ENCODE data around the gene DMPK.

The DMPK gene

GRCh38 chr19:45785781-45786532 is 3.7 kb upstream of the DMPK start:
- DNase-seq (ENCODE audit: low read depth) = no peak

GRCh38 chr19:45785097-45785496 is 2.8 kb upstream of the DMPK start:
- DNase-seq (ENCODE audit: low read depth) = no peak

DNA sequence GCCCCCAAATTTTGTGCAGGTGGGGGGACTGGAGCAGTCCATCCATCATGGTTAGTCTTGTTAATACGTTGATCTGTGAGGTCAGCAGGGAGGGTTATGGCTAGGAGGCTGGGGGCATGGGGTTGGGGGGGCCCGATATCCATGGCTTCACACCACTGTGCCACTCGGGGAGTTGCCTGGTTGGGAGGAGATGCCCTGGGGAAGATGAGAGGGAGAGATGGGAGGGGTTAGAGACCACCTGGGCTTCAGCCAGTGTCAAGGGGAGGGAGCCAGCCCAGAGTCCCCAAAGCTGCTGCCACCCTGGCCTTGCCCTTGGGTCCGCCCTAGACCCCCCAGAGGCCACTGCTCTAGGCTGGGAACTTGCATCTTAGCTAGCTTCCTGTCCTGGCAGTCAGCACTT is 1.8 kb upstream of the DMPK start:
- no peak for DNase-seq (ENCODE audit: low read depth)

- peak; percentile 58 for DNase-seq (ENCODE audit: low read depth)
Measured at GRCh38 chr19:45782820-45783785, 813 bp upstream of the DMPK start.

- no peak for DNase-seq (ENCODE audit: low read depth)
Measured at GRCh38 chr19:45781214-45782161, 802 bp downstream of the DMPK start.

- DNase-seq (ENCODE audit: low read depth) = no peak
Measured at GRCh38 chr19:45780448-45781213, 1.7 kb downstream of the DMPK start.

DNA sequence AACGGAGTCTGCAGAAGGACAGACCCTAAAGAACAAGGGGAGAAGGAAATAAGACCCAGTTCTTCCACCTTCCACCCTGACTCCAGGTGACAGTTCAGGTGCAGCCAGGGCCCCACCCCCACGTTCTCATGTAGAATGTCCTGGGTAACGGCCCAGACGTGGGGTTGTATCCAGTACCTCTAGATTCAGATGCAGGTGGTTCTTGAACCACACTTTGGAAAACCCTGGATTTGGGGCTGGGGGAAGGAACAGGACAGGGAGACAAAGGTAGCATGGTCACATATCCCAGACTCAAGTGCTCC is 2.2 kb downstream of the DMPK start:
- no peak for DNase-seq (ENCODE audit: low read depth)

DNA sequence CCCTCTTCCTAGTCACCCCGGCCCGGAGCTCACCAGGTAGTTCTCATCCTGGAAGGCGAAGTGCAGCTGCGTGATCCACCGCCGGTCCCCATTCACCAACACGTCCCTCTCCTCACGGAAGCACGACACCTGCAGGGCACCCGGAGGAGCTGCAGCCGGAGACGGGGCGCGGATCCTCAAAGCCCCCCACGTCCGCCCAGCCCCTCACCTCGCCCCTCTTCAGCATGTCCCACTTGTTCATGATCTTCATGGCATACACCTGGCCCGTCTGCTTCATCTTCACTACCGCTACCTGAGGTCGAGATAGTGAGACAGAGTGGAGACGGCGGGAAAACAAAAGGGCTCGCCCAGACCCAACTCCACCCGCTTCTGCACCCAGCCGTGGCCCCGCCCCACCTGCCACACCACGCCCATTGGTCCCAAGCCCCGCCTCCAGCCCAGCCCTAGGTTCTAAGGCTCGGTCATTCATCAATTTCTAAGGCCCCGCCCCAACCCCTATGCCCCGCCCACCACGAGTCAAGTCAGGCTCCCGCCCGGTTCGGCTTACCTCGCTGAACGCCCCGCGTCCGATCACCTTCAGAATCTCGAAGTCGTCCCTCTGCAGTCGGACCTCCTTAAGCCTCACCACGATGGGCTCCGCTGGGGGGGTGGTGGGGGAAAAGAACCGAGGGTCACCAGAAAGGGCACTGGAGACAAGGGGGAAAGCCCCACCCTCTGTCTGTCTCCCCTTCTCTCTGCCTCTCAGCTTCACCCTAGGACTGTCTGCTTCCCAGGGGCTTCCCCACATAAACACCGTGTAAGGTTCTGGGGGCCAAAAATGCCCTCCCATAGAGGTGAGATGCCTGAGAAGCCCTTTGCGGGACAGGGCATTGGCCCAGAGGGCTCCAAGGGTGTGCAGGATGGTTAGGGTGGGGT is 2.8 kb downstream of the DMPK start:
- no peak for DNase-seq (ENCODE audit: low read depth)

GRCh38 chr19:45778010-45778661 is 4.2 kb downstream of the DMPK start:
- DNase-seq (ENCODE audit: low read depth) = no peak

DNA sequence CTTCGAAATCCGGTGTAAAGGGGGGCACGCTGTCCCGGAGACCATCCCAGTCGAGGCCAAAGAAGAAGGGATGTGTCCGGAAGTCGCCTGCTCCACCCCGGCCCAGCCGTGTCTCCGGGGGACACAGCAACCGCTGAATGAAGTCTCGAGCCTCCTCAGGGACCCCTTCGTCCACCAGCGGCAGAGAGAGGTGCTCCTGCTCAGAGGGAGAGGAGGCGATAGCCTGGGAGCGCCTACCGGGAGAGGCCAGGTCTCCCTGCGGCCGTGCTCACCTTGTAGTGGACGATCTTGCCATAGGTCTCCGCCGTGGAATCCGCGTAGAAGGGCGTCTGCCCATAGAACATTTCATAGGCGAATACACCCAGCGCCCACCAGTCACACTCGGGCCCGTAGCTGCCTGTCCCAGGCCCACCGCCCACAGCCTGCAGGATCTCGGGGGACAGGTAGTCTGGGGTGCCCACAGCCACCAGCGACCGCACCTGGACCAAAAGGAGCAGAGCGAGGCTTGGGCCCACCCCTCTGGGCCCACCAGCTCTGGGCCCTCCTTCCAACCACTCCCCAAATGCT is 4.8 kb downstream of the DMPK start:
- DNase-seq (ENCODE audit: low read depth) = no peak

DNA sequence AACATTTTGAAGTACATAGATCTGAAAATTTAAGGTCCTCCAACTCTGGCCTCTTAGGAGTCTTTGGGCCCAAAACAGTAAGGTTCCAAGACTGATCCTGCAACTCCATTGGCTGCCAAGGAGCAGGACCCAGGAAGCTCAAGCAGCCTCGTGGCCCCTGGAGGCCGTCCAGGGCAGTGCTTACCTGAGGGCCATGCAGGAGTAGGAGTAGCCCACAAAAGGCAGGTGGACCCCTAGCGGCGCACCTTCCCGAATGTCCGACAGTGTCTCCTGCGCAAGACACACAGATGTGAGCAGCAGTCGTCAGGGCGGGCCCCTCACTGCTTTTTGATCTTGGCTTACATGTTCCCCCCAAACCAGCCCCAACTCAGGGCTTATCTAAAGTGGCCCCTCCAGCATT is 7.5 kb downstream of the DMPK start:
- DNase-seq (ENCODE audit: low read depth) = no peak

GRCh38 chr19:45773384-45773783 is 8.9 kb downstream of the DMPK start:
- DNase-seq (ENCODE audit: low read depth) = no peak

DNA sequence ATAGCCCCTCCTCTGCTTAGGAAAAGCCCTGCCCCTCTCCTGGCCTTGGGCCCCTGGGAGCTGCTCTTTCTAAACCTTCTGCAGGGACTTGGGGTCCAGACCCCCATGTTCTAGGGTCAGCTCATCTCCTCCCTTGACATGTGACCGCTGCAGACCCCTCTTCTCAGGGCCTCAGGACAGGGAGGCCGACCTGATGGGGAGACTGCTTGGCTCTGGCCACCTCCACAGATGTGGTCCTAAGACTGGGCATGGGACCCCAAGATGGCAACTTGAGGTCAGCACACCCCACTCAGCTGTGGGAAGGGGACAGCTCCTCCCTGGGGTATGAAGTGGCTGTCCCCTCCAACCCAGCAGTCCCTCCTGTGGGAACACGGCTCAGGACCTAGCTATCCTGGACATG is 9.4 kb downstream of the DMPK start:
- DNase-seq (ENCODE audit: low read depth) = no peak

DNA sequence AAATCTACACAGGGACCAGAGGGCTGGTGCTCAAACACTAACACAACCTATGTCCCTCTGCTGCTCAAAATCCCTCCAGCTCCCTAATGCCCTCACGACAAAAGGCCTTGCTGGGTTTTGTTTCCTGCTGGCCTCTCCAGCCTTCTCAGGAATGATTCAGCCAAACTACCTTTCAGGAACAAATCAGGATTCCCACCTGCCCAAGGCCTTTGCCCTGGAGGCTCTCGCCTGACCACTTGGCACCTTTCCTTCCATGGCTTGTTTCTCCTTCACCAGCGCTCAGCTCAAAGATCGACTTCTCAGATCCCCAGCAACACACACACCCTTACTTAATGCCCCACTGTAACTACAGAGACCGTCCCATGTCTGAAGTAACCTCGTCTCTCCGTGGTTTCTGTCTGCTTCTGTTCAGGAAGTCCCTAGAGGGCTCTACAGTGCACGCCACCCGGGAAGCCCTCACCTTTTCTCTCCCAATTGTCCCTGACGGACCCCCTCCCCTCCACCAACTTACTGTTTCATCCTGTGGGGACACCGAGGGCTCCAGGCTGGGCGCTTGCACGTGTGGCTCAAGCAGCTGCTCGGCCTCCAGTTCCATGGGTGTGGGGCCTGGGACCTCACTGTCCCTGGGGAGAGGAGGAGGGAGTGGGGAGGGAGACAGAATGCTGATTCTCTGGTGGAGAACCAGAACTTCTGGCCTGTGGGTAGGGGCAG is 10.0 kb downstream of the DMPK start:
- no peak for DNase-seq (ENCODE audit: low read depth)

DNA sequence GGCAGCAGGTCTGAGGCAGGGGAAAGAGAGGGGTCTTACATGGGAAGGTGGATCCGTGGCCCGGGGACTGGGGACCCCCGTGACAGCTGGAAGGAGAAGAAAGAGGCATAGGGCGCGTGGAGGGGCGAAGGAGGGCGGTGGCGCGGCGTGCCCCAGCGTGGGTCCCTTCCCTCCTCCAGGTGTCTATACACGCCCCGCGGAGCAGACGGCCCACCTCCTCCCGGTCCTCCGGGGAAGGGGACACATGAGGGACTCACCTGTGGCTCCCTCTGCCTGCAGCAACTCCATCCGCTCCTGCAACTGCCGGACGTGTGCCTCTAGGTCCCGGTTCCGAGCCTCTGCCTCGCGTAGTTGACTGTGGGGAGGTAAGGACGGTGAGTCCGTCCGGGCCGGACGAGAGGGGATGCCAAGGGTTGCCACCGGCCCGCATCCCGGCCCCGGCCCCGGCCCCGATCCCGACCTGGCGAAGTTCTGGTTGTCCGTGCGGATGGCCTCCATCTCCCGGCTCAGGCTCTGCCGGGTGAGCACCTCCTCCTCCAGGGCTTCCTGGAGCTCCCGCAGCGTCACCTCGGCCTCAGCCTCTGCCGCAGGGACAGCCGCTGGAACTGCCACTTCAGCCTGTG is 10.9 kb downstream of the DMPK start:
- no peak for DNase-seq (ENCODE audit: low read depth)

- DNase-seq (ENCODE audit: low read depth) = peak; percentile 95
Measured at GRCh38 chr19:45770192-45771101, 11.8 kb downstream of the DMPK start.

DNA sequence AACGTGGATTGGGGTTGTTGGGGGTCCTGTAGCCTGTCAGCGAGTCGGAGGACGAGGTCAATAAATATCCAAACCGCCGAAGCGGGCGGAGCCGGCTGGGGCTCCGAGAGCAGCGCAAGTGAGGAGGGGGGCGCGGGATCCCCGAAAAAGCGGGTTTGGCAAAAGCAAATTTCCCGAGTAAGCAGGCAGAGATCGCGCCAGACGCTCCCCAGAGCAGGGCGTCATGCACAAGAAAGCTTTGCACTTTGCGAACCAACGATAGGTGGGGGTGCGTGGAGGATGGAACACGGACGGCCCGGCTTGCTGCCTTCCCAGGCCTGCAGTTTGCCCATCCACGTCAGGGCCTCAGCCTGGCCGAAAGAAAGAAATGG is 12.5 kb downstream of the DMPK start:
- no peak for DNase-seq (ENCODE audit: low read depth)
